Suprapubic skin (tissue), 4 donors: Measurements from ENCODE around the gene LIPC.

ENCODE experiments used
- POLR2A ChIP-seq, 2 donors: fragments of 450-650 bp; IDR thresholded peaks; one replicate each; pipeline ENCODE4 v1.6.1; 2017; ENCODE audit warnings: antibody characterized with exemption in 2 of 2, mild to moderate bottlenecking in 2 of 2, moderate library complexity in 2 of 2
- POLR2AphosphoS5 ChIP-seq, 3 donors: sonication (generic); formaldehyde crosslinking; IDR thresholded peaks; one replicate each; pipeline ENCODE4 v1.6.1; 2017; ENCODE audit warnings: antibody characterized with exemption in 3 of 3
- TF ChIP-seq, protein P1 (sequence below), 2 donors: fragments of 200-600 bp in 1 of 2; fragments of 450-650 bp in 1 of 2; sonication (generic) in 1 of 2; IDR thresholded peaks; one replicate each; pipeline ENCODE4 v1.5.1; 2016 to 2019; ENCODE audit warnings: antibody characterized with exemption in 2 of 2, mild to moderate bottlenecking in 1 of 2, moderate library complexity in 1 of 2

DNA sequence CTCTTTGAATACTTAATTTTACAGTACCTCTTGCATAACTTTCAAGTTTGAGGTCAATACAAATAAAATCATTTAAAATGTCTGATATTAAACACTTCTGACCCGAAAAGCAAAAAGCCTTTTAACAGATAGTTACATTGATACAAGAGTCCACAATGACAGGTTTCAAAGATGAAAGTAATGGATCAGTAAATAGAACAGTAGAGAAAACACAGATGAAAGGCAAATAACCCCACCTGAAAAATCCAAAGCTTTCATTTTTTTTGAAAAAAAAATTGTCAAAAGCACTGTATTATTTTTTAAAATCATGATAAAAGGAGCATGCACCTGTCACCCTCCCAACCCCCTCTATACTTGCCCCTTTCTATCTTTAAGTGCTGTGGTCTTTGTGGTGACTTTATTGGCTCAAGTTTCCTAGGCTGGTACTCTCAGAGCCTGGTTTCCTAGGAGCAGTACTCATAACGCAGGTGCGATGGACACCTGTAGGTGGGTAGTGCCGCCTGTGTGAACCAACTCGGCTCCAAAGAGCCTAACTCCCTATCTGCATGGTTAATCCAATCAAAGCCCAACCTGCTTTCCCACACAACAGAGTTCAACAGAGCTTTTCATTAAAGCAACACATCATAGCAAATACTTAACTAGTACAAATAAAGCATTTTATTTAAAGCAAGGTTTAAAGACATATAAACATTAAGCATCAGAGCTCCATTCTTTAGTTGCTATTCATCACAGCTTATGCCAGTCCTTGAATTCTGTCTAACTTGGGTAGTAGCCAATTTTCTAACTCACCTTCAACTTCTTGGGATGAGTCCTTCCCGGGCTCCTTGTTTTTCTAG is 32.2 kb downstream of the LIPC start:
- TF ChIP-seq, protein P1, sequence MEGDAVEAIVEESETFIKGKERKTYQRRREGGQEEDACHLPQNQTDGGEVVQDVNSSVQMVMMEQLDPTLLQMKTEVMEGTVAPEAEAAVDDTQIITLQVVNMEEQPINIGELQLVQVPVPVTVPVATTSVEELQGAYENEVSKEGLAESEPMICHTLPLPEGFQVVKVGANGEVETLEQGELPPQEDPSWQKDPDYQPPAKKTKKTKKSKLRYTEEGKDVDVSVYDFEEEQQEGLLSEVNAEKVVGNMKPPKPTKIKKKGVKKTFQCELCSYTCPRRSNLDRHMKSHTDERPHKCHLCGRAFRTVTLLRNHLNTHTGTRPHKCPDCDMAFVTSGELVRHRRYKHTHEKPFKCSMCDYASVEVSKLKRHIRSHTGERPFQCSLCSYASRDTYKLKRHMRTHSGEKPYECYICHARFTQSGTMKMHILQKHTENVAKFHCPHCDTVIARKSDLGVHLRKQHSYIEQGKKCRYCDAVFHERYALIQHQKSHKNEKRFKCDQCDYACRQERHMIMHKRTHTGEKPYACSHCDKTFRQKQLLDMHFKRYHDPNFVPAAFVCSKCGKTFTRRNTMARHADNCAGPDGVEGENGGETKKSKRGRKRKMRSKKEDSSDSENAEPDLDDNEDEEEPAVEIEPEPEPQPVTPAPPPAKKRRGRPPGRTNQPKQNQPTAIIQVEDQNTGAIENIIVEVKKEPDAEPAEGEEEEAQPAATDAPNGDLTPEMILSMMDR (IDR thresholded peaks at IDR 0.05), result no peak
- TF ChIP-seq POLR2AphosphoS5 (IDR thresholded peaks at IDR 0.05) (no peak), POLR2A (IDR thresholded peaks at IDR 0.05) (no peak)
